ENCODE results near the gene DCBLD2. TPM values are rescaled to one million over a fixed set of nuclear protein-coding genes. Genes with fewer than 3 reads are reported as not detected.

Gene DCBLD2
- total RNA-seq, 1 experiment from 2014 or later: 48.0 TPM

DNA sequence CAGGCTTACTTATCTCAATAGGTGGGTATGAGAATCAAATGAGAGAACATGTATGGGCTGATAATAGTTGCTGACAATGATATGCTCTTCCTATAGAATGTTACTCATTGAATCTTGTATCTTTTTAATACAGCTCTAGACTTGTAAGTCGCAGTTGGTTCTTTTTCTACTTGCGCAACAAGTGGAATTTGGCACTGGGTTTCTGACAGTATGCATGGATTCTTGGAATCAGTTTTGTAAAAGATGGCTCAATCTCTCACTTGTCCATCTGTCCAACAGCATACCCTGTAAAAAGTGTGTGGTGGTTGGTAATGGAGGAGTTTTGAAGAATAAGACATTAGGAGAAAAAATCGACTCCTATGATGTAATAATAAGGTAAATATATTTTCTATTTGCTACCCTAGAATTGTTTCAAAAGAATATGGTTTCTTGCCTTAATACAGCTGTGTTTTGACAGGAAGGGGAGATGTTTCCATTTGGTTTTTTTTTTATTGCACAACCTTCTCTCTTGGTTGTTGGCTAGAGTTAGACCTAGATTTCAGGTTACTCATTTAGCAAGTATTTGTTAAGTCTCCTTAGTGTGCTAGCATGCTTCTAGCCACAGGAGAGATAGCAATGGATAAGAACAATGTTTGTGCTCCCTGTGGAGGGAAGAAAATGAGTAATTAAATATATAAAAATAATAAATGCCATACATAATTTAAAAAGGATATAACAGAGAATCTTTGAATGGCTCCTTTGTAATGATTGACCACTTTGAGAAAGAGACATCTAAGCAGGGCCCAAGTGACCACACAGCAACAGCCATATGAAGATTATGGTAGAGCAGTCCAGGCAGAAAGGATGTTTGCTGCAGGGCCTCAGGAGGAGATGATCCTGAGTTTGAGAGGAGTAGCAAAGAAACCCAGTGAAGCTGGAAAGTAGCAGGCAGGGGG, 116.6 kb downstream of the DCBLD2 start:
- Histone ChIP-seq H2BK15ac (ENCODE audit: low read depth, low read length) (no peak overlapping the region), H2AFZ (ENCODE audit: low read length) (no peak overlapping the region), H3K27ac (ENCODE audit: insufficient read length, low read depth, low read length) (no peak overlapping the region), H3K4ac (ENCODE audit: low read depth, low read length) (no peak overlapping the region), H3K56ac (ENCODE audit: insufficient read length, low read depth, low read length) (no peak overlapping the region), H4K20me1 (ENCODE audit: control insufficient read depth, insufficient read depth, insufficient read length) (no peaks in the 10 kb centered on the region), H3K27me3 (ENCODE audit: insufficient read depth, low read length) (no peaks in the 10 kb centered on the region), H2BK20ac (ENCODE audit: low read depth, low read length, poor library complexity, severe bottlenecking) (no peak overlapping the region), H3K4me1 (ENCODE audit: insufficient read depth, low read length) (no peaks in the 10 kb centered on the region), H4K5ac (ENCODE audit: insufficient read length, low read depth, low read length) (no peak overlapping the region), H3K9ac (ENCODE audit: extremely low read depth, insufficient read length, low read length) (no peak overlapping the region), H3K79me1 (ENCODE audit: insufficient read depth, low read depth, low read length, poor library complexity, severe bottlenecking) (no peaks in the 10 kb centered on the region), H3K14ac (ENCODE audit: insufficient read depth, low read length) (no peak overlapping the region), H2BK12ac (ENCODE audit: insufficient read length, low read depth, low read length) (no peak overlapping the region), H3K9me3 (ENCODE audit: control insufficient read depth, low read depth, low read length) (no peaks in the 10 kb centered on the region), H3K18ac (ENCODE audit: insufficient read length, low read depth, low read length) (no peak overlapping the region), H4K91ac (ENCODE audit: insufficient read length, low read depth, low read length) (no peak overlapping the region), H3K23me2 (ENCODE audit: insufficient read length, low read depth, low read length, poor library complexity, severe bottlenecking) (no peaks in the 10 kb centered on the region), H4K8ac (replicated peaks; ENCODE audit: insufficient read length, low read depth, low read length) (no peak overlapping the region), H3K23ac (ENCODE audit: insufficient read length, low read depth, low read length) (no peak overlapping the region), H2BK5ac (ENCODE audit: insufficient read length, low read length) (no peak overlapping the region), H2AK5ac (ENCODE audit: insufficient read length, low read length) (no peak overlapping the region), H3K79me2 (ENCODE audit: insufficient read depth, low read length) (no peaks in the 10 kb centered on the region), H3K4me2 (ENCODE audit: insufficient read depth, insufficient read length, low read length) (no peak overlapping the region), H2BK120ac (ENCODE audit: low read depth, low read length, poor library complexity, severe bottlenecking) (no peak overlapping the region), H3T11ph (ENCODE audit: low read length) (no peak overlapping the region)
- TF ChIP-seq, protein P1, sequence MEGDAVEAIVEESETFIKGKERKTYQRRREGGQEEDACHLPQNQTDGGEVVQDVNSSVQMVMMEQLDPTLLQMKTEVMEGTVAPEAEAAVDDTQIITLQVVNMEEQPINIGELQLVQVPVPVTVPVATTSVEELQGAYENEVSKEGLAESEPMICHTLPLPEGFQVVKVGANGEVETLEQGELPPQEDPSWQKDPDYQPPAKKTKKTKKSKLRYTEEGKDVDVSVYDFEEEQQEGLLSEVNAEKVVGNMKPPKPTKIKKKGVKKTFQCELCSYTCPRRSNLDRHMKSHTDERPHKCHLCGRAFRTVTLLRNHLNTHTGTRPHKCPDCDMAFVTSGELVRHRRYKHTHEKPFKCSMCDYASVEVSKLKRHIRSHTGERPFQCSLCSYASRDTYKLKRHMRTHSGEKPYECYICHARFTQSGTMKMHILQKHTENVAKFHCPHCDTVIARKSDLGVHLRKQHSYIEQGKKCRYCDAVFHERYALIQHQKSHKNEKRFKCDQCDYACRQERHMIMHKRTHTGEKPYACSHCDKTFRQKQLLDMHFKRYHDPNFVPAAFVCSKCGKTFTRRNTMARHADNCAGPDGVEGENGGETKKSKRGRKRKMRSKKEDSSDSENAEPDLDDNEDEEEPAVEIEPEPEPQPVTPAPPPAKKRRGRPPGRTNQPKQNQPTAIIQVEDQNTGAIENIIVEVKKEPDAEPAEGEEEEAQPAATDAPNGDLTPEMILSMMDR (conservative IDR thresholded peaks at IDR 0.05): no peak
- Mint-ChIP-seq H3K4me3 (no peak overlapping the region), H3K27ac (no peak overlapping the region; a peak in 1 of 7 replicates), H3K4me1 (no peaks in the 10 kb centered on the region), H3K27me3 (ENCODE audit: low read depth) (no peaks in the 10 kb centered on the region), H3K36me3 (ENCODE audit: insufficient read depth in 1 of 3, low read depth in 3 of 3) (no peaks in the 10 kb centered on the region; a peak in 2 of 7 replicates), H3K9me3 (no peaks in the 10 kb centered on the region)
- no peak for DNase-seq
- no CpG with 5 or more reads among the region's 3 CpGs for WGBS (ENCODE audit: extremely low coverage, insufficient read length, low lambda C conversion rate)
